GM12878 (cell line): Measurements from ENCODE around the gene HNRNPDL. TPM values are rescaled to one million over a fixed set of nuclear protein-coding genes. Genes with fewer than 3 reads are reported as not detected.

ENCODE experiments used
- ATAC-seq: fragments of 200-7000 bp; cut with Tn5 transposase; 3 replicates; pipeline ENCODE4 v1.9.1; 2020; ENCODE audit warnings: mild to moderate bottlenecking, moderate library complexity
- BruUV-seq: library from RNA; stranded (reverse); fragments of 400-500 nt; replicated peaks from 2 replicates; lab custom pipeline; 2021; lab: Mats Ljungman, UMichigan
- CTCF ChIA-PET: fragments of 300-600 bp; sonication (Branson Sonifier 250); formaldehyde crosslinking; extraction: SDS; loops from one replicate; lab custom pipeline; 2021; ENCODE audit warnings: inconsistent platforms; lab: Yijun Ruan, JAX
- POLR2A ChIA-PET: fragments of 350-600 bp; formaldehyde crosslinking; extraction: SDS; loops from one replicate; lab custom pipeline; 2021; ENCODE audit warnings: inconsistent platforms; lab: Charles Lee
- RAD21 ChIA-PET: fragments of 300-600 bp; sonication (Branson Sonifier 250); formaldehyde crosslinking; loops from one replicate; lab custom pipeline; 2023; ENCODE audit warnings: antibody characterized with exemption; ENCODE audit not compliant: unreplicated experiment; lab: Charles Lee
- SMC1A ChIA-PET: fragments of 300-600 bp; sonication (Branson Sonifier 250); formaldehyde crosslinking; loops from one replicate; lab custom pipeline; 2023; ENCODE audit not compliant: unreplicated experiment, uncharacterized antibody; lab: Charles Lee
- DNase-seq: peaks from one replicate; pipeline ENCODE4 v3.0.0-alpha.2; 2011; ENCODE audit warnings: low read depth, low spot score
- FAIRE-seq: peaks from 3 replicates; lab custom pipeline; 2011; peaks lifted over from hg19 to GRCh38; lab: Jason Lieb, UNC
- H2AFZ ChIP-seq: 2 replicates; pipeline ENCODE4 v1.6.0; 2011; ENCODE audit warnings: low read depth, low read length, control low read depth; ENCODE audit not compliant: control insufficient read depth
- H3K27ac ChIP-seq: 2 replicates; pipeline ENCODE4 v1.5.1; 2011; ENCODE audit warnings: control low read depth; ENCODE audit not compliant: control insufficient read depth, insufficient read depth
- H3K27me3 ChIP-seq, 2 experiments: replicated peaks in 1 of 2; 2 replicates each; pipeline versions ENCODE4 v1.6.0 to v1.6.1; 2011; ENCODE audit warnings: low read length in 1 of 2; ENCODE audit not compliant: control insufficient read depth in 2 of 2, insufficient read depth in 2 of 2
- H3K36me3 ChIP-seq, 2 experiments: 2 replicates each; pipeline ENCODE4 v1.5.1; 2011; ENCODE audit warnings: low read length in 1 of 2; ENCODE audit not compliant: control insufficient read depth in 2 of 2, insufficient read depth in 2 of 2
- H3K4me1 ChIP-seq: 2 replicates; pipeline ENCODE4 v1.6.1; 2011; ENCODE audit warnings: mild to moderate bottlenecking, low read length, moderate library complexity, mixed read lengths; ENCODE audit not compliant: control insufficient read depth, insufficient read depth
- H3K4me2 ChIP-seq: 2 replicates; pipeline ENCODE4 v1.6.0; 2011; ENCODE audit warnings: control low read depth; ENCODE audit not compliant: control insufficient read depth, insufficient read depth
- H3K4me3 ChIP-seq: fragments of 200-600 bp; sonication (generic); 2 replicates; pipeline ENCODE4 v1.5.1; 2016
- H3K79me2 ChIP-seq: 2 replicates; pipeline ENCODE4 v1.6.0; 2011; ENCODE audit warnings: low read length; ENCODE audit not compliant: control insufficient read depth, insufficient read depth
- H3K9ac ChIP-seq: 2 replicates; pipeline ENCODE4 v1.8.0; 2011; ENCODE audit warnings: low read length, control low read depth, mixed read lengths; ENCODE audit not compliant: control insufficient read depth, insufficient read depth
- H3K9me3 ChIP-seq: replicated peaks from 3 replicates; pipeline ENCODE4 v1.5.1; 2011; ENCODE audit warnings: mild to moderate bottlenecking, low read length; ENCODE audit not compliant: control insufficient read depth, insufficient read depth
- H4K20me1 ChIP-seq: 2 replicates; pipeline ENCODE4 v1.6.0; 2011; ENCODE audit not compliant: control insufficient read depth, insufficient read depth
- BCLAF1 ChIP-seq: fragments of 450-650 bp; IDR thresholded peaks from 2 replicates; pipeline ENCODE4 v1.6.1; 2017; ENCODE audit warnings: antibody characterized with exemption, mild to moderate bottlenecking, moderate library complexity
- CREM ChIP-seq: IDR thresholded peaks from 2 replicates; pipeline ENCODE4 v1.6.1; 2014; ENCODE audit warnings: antibody characterized with exemption, low read depth
- FOXK2 ChIP-seq: fragments of 450-650 bp; IDR thresholded peaks from 2 replicates; pipeline ENCODE4 v1.6.1; 2017; ENCODE audit warnings: mild to moderate bottlenecking, moderate library complexity
- HDGF ChIP-seq: fragments of 450-650 bp; IDR thresholded peaks from 2 replicates; pipeline ENCODE4 v1.6.1; 2016; ENCODE audit warnings: antibody characterized with exemption
- IKZF1 ChIP-seq: fragments of 450-650 bp; conservative IDR thresholded peaks from 2 replicates; pipeline ENCODE4 v1.6.1; 2017; ENCODE audit warnings: antibody characterized with exemption, mild to moderate bottlenecking
- KDM1A ChIP-seq: fragments of 200-600 bp; sonication (generic); IDR thresholded peaks from 2 replicates; pipeline ENCODE4 v1.6.1; 2016; ENCODE audit warnings: borderline replicate concordance
- NRF1 ChIP-seq: conservative IDR thresholded peaks from 2 replicates; pipeline ENCODE4 v1.6.1; 2011; ENCODE audit warnings: mild to moderate bottlenecking, low read depth, low read length, improper control_type of control experiment
- ZNF24 ChIP-seq: fragments of 450-650 bp; IDR thresholded peaks from 2 replicates; pipeline ENCODE4 v1.6.1; 2017; ENCODE audit warnings: antibody characterized with exemption, mild to moderate bottlenecking
- ZNF622 ChIP-seq: fragments of 450-650 bp; IDR thresholded peaks from 2 replicates; pipeline ENCODE4 v1.6.1; 2017; ENCODE audit warnings: mild to moderate bottlenecking, inconsistent platforms
- WGBS: methylation state at CpG from one replicate; pipeline ENCODE4 v1.1.6; 2016; ENCODE audit warnings: low lambda C conversion rate; ENCODE audit not compliant: insufficient replicate concordance, insufficient coverage; ENCODE audit errors: missing lambda C conversion rate; 5-methylcytosine and 5-hydroxymethylcytosine counted together
- in situ Hi-C: fragments of 300-500 bp; cut with MboI; formaldehyde crosslinking; loops from 9 replicates; pipeline ENCODE4 v1.14.3; 2018; ENCODE audit warnings: mixed read lengths
- intact Hi-C: fragments of 100-400 bp; cut with micrococcal nuclease; formaldehyde crosslinking; loops from one replicate; pipeline ENCODE4 v1.14.2; 2022; ENCODE audit not compliant: unreplicated experiment
- polyA plus RNA-seq, 11 experiments: library from polyadenylated mRNA; depleted of rRNA in 4 of 11; unstranded in 6 of 11; stranded (reverse) in 5 of 11; fragments of >200 nt; fragmentation: Nextera tagmentation in 4 of 11; fragmentation: Illumina TruSeq in 1 of 11; extraction: Ambion mirVana in 4 of 11; extraction: Trizol in 1 of 11; gene quantifications; 1 replicate in 1 of 11; 2 replicates in 10 of 11; pipeline versions ENCODE4 v1.2.1 to v1.2.3, GENCODE V29; 2011 to 2016; ENCODE audit warnings: inconsistent platforms in 2 of 11, missing spikeins in 2 of 11, low read depth in 1 of 11
- total RNA-seq, 4 experiments: library from RNA; depleted of rRNA in 3 of 4; stranded (reverse); fragments of >200 nt in 3 of 4; fragmentation: Illumina TruSeq in 1 of 4; extraction: Trizol in 1 of 4; gene quantifications; 2 replicates each; pipeline versions ENCODE4 v1.2.1 to v1.2.3, GENCODE V29; 2013 to 2021
- TF ChIP-seq, protein P1 (sequence below): IDR thresholded peaks from 2 replicates; pipeline ENCODE4 v1.6.1; 2012; ENCODE audit warnings: low read depth, low read length, improper control_type of control experiment
- TF ChIP-seq, protein P2 (sequence below): fragments of 450-650 bp; IDR thresholded peaks from 2 replicates; pipeline ENCODE4 v1.6.1; 2016; ENCODE audit warnings: mild to moderate bottlenecking

HNRNPDL gene
- total and polyA plus RNA-seq, 10 of the 15 experiments (the other 5 are each of a cell fraction or from before 2014, with no cell fraction given), result 217 to 510 (median 345) TPM

DNA sequence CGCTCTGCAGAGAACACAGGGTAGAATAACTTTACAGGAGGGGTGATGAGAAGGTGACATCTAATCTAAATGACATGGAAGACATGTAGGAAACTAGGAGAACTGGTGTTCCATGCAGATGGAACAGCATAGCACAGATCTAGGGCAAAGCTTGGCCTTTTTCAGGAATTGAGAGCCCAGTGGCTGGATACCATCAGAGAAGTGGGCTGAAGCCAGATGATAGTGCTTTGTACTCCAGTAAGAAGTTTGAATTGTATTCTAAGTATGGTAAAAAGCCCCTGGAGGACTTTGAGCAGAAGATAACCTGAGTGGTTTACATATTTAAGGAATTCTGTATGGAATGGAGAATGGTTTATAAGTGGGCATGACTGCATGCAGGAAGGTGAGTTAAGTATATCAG lies 33.0 kb upstream of the HNRNPDL start:
- intact Hi-C loops, result loop anchor here (10.0 kb wide), 1 partner anchor 822 kb away; the partner anchor contains the start of gene COQ2
- no peaks in the 10 kb centered on the region for H3K9me3 ChIP-seq
- H3K4me1 ChIP-seq, result no peaks in the 10 kb centered on the region
- no peaks in the 10 kb centered on the region for H3K79me2 ChIP-seq
- in situ Hi-C loops, result loop anchor here (5.0 kb wide), 1 partner anchor 274 kb away; no protein-coding TSS in a partner anchor
- 100% methylated on average over 1 of the region's 1 CpG for WGBS
- CTCF ChIA-PET, result interaction anchor here (9.1 kb wide), 1 partner anchor 277 kb away, joined by 89 read pairs; no protein-coding TSS in a partner anchor
- RAD21 ChIA-PET, result interaction anchor here (0.6 kb wide), 1 partner anchor 276 kb away, joined by 3 read pairs; no protein-coding TSS in a partner anchor
- FAIRE-seq, result no peak
- SMC1A ChIA-PET, result interaction anchor here (0.9 to 1.9 kb wide), 2 partner anchors 275 to 284 kb away, joined by 4 to 9 read pairs; no protein-coding TSS in a partner anchor
- no peak overlapping the region for H3K4me3 ChIP-seq
- H3K9ac ChIP-seq, result no peak overlapping the region
- TF ChIP-seq ZNF24, result no peak
- TF ChIP-seq, protein P1, sequence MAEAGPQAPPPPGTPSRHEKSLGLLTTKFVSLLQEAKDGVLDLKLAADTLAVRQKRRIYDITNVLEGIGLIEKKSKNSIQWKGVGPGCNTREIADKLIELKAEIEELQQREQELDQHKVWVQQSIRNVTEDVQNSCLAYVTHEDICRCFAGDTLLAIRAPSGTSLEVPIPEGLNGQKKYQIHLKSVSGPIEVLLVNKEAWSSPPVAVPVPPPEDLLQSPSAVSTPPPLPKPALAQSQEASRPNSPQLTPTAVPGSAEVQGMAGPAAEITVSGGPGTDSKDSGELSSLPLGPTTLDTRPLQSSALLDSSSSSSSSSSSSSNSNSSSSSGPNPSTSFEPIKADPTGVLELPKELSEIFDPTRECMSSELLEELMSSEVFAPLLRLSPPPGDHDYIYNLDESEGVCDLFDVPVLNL, result no peak
- TF ChIP-seq IKZF1, result no peak
- TF ChIP-seq, protein P2, sequence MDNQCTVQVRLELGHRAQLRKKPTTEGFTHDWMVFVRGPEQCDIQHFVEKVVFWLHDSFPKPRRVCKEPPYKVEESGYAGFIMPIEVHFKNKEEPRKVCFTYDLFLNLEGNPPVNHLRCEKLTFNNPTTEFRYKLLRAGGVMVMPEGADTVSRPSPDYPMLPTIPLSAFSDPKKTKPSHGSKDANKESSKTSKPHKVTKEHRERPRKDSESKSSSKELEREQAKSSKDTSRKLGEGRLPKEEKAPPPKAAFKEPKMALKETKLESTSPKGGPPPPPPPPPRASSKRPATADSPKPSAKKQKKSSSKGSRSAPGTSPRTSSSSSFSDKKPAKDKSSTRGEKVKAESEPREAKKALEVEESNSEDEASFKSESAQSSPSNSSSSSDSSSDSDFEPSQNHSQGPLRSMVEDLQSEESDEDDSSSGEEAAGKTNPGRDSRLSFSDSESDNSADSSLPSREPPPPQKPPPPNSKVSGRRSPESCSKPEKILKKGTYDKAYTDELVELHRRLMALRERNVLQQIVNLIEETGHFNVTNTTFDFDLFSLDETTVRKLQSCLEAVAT, result no peak
- no peak for TF ChIP-seq HDGF
- no peak for TF ChIP-seq FOXK2
- TF ChIP-seq NRF1, result no peak
- TF ChIP-seq ZNF622, result no peak
- no peak for TF ChIP-seq BCLAF1
- no peak for TF ChIP-seq KDM1A
- no peak for TF ChIP-seq CREM
- H3K27ac ChIP-seq, result no peak overlapping the region
- H3K36me3 ChIP-seq, result peaks cover 11 to 12% of the 10 kb centered on the region in 2 experiments; a peak in 3 of 4 replicates
- ATAC-seq, result no peak
- no peak for DNase-seq
- POLR2A ChIA-PET, result no interaction called here
- no peak overlapping the region for H2AFZ ChIP-seq
- BruUV-seq, result no TSS peak
- H3K27me3 ChIP-seq, result no peaks in the 10 kb centered on the region
- H4K20me1 ChIP-seq, result no peaks in the 10 kb centered on the region
- no peak overlapping the region for H3K4me2 ChIP-seq
